Uterus (tissue), 2 donors: Measurements from ENCODE around the gene C20orf204.

Experiments used
- CTCF ChIP-seq, 4 experiments: fragments of 200-600 bp in 2 of 4; fragments of 450-650 bp in 2 of 4; sonication (generic) in 2 of 4; IDR thresholded peaks; one replicate each; pipeline ENCODE4 v1.5.1; 2016 to 2019; ENCODE audit warnings: antibody characterized with exemption in 4 of 4, mild to moderate bottlenecking in 2 of 4, moderate library complexity in 1 of 4
- POLR2A ChIP-seq, 2 donors: fragments of 450-650 bp; IDR thresholded peaks; one replicate each; pipeline ENCODE4 v1.6.1; 2016; ENCODE audit warnings: antibody characterized with exemption in 2 of 2, mild to moderate bottlenecking in 1 of 2, moderate library complexity in 1 of 2

DNA sequence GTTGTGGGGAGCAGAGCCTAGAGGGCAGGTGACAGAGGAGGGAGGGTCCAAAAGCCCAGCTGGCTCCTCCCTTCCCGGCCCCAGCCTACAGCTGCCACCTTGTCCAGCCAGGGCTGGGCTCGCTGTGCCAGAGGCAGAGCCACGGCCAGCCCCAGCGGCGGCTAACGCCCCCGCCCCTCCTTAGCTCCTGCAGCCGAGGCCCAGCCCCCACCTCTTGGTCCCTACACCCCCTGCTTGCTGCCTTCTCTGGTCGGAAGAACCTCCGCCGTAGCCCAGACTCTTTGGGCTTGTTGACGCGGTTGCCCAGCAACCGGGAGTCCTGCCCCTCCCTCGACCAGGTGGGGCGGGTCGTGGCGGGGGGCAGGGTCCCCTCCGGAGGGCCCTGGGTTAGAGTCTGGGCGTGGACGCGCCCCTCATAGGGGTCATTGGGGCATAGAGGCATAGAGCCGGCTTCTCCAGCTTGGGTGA is 48.7 kb downstream of the C20orf204 start:
- TF ChIP-seq CTCF (IDR thresholded peaks at IDR 0.05) (no peak), POLR2A (IDR thresholded peaks at IDR 0.05) (no peak)
